Hepatocyte (in vitro differentiated cells): ENCODE results near the gene CLEC2A. TPM values are rescaled to one million over a fixed set of nuclear protein-coding genes. Genes with fewer than 3 reads are reported as not detected.

Source experiments
- DNase-seq: peaks from one replicate; pipeline ENCODE4 v3.0.0-alpha.2; 2016; ENCODE audit warnings: low spot score
- H2AFZ ChIP-seq: fragments of 200-600 bp; sonication (generic); 2 replicates; pipeline ENCODE4 v1.6.0; 2016; ENCODE audit warnings: antibody characterized with exemption, mild to moderate bottlenecking
- H3K27ac ChIP-seq: fragments of 200-600 bp; sonication (generic); 2 replicates; pipeline ENCODE4 v1.5.1; 2016; ENCODE audit warnings: mild to moderate bottlenecking
- H3K27me3 ChIP-seq: fragments of 200-600 bp; sonication (generic); 2 replicates; pipeline ENCODE4 v1.6.1; 2016
- H3K36me3 ChIP-seq: fragments of 200-600 bp; sonication (generic); replicated peaks from 2 replicates; pipeline ENCODE4 v1.5.1; 2016; ENCODE audit warnings: low read depth; ENCODE audit not compliant: insufficient read depth
- H3K4me1 ChIP-seq: fragments of 200-600 bp; sonication (generic); 2 replicates; pipeline ENCODE4 v1.5.1; 2016; ENCODE audit warnings: mild to moderate bottlenecking, moderate library complexity; ENCODE audit not compliant: insufficient read depth
- H3K4me2 ChIP-seq: fragments of 200-600 bp; sonication (generic); 2 replicates; pipeline ENCODE4 v1.6.0; 2016
- H3K4me3 ChIP-seq: fragments of 200-600 bp; sonication (generic); 2 replicates; pipeline ENCODE4 v1.5.1; 2016; ENCODE audit warnings: mild to moderate bottlenecking
- H3K79me2 ChIP-seq: fragments of 200-600 bp; sonication (generic); 2 replicates; pipeline ENCODE4 v1.6.0; 2017; ENCODE audit warnings: mild to moderate bottlenecking
- H3K9me2 ChIP-seq: fragments of 200-600 bp; sonication (generic); replicated peaks from 2 replicates; pipeline ENCODE4 v1.6.0; 2017; ENCODE audit warnings: mild to moderate bottlenecking; ENCODE audit not compliant: insufficient read depth
- H3K9me3 ChIP-seq: fragments of 200-600 bp; sonication (generic); 2 replicates; pipeline ENCODE4 v1.5.1; 2016; ENCODE audit warnings: low read depth, mild to moderate bottlenecking
- H4K20me1 ChIP-seq: fragments of 200-600 bp; sonication (generic); 2 replicates; pipeline ENCODE4 v1.6.0; 2016; ENCODE audit warnings: mild to moderate bottlenecking; ENCODE audit not compliant: insufficient read depth, poor library complexity, severe bottlenecking
- CTCF ChIP-seq: fragments of 200-600 bp; sonication (generic); IDR thresholded peaks from 2 replicates; pipeline ENCODE4 v1.5.1; 2016; ENCODE audit warnings: antibody characterized with exemption, mild to moderate bottlenecking; ENCODE audit not compliant: poor library complexity
- EZH2 ChIP-seq: fragments of 200-600 bp; sonication (generic); IDR thresholded peaks from 2 replicates; pipeline ENCODE4 v1.6.1; 2016; ENCODE audit warnings: antibody characterized with exemption, mild to moderate bottlenecking, borderline replicate concordance
- EZH2phosphoT487 ChIP-seq: fragments of 200-600 bp; sonication (generic); IDR thresholded peaks from one replicate; pipeline ENCODE4 v1.6.1; 2018; ENCODE audit warnings: antibody characterized with exemption, mild to moderate bottlenecking, low read depth, moderate library complexity; ENCODE audit not compliant: unreplicated experiment, severe bottlenecking
- WGBS: methylation state at CpG from one replicate; pipeline ENCODE4 v1.1.6; 2016; ENCODE audit warnings: low lambda C conversion rate; ENCODE audit errors: missing lambda C conversion rate; 5-methylcytosine and 5-hydroxymethylcytosine counted together
- polyA plus RNA-seq: library from polyadenylated mRNA; unstranded; fragments of >200 nt; fragmentation: Nextera tagmentation; extraction: Ambion mirVana; gene quantifications from 2 replicates; pipeline ENCODE4 v1.2.1, GENCODE V29; 2016
- total RNA-seq: library from RNA; depleted of rRNA; stranded (reverse); fragments of >200 nt; gene quantifications from 2 replicates; pipeline ENCODE4 v1.2.3, GENCODE V29; 2014

Gene CLEC2A
- total and polyA plus RNA-seq, 2 experiments from 2014 or later, result not detected

DNA sequence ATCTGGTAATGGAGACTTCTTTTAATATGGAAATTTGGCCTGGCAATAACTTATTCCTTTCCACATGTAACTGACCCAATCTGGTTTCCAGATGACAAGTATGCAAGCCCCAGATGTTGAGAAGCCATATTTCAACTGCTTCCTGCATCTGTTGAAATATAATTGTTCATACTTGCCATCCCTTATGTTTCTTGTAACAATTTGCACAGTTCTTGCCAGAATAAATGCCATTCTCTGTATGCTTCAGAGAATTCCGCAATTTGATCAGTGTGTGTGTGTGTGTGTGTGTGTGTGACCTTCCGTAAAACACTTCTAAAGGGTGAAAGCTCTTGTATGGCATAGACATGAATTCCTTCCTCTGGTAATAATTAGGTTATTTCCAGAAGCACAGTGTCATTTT lies 1.8 kb upstream of the CLEC2A start:
- Histone ChIP-seq H3K9me2 (no peaks in the 10 kb centered on the region), H3K4me1 (no peaks in the 10 kb centered on the region), H3K9me3 (no peaks in the 10 kb centered on the region), H3K36me3 (no peaks in the 10 kb centered on the region), H3K4me3 (no peak overlapping the region), H3K79me2 (no peaks in the 10 kb centered on the region), H4K20me1 (no peaks in the 10 kb centered on the region), H3K4me2 (no peak overlapping the region), H2AFZ (no peak overlapping the region), H3K27ac (no peak overlapping the region), H3K27me3 (no peaks in the 10 kb centered on the region)
- DNase-seq, result no peak
- 74% methylated on average over 2 of the region's 2 CpGs for WGBS
- TF ChIP-seq EZH2phosphoT487 (no peak), EZH2 (no peak), CTCF (no peak)

GRCh38 chr12:9931245-9931644 lies 925 bp downstream of the CLEC2A start:
- no peaks in the 10 kb centered on the region for H3K79me2 ChIP-seq
- H3K4me3 ChIP-seq, result no peak overlapping the region
- H4K20me1 ChIP-seq, result no peaks in the 10 kb centered on the region
- DNase-seq, result no peak
- no peak overlapping the region for H3K27ac ChIP-seq
- H3K36me3 ChIP-seq, result no peaks in the 10 kb centered on the region
- no peaks in the 10 kb centered on the region for H3K9me3 ChIP-seq
- no peaks in the 10 kb centered on the region for H3K27me3 ChIP-seq
- H2AFZ ChIP-seq, result no peak overlapping the region
- no peaks in the 10 kb centered on the region for H3K4me1 ChIP-seq
- 78% methylated on average over 3 of the region's 3 CpGs for WGBS
- no peak for TF ChIP-seq CTCF
- TF ChIP-seq EZH2, result no peak
- no peak for TF ChIP-seq EZH2phosphoT487
- H3K9me2 ChIP-seq, result no peaks in the 10 kb centered on the region
- H3K4me2 ChIP-seq, result no peak overlapping the region

- H3K9me2 ChIP-seq, result no peaks in the 10 kb centered on the region
- H3K9me3 ChIP-seq, result no peaks in the 10 kb centered on the region
- no peak overlapping the region for H3K4me2 ChIP-seq
- H2AFZ ChIP-seq, result no peak overlapping the region
- H3K27ac ChIP-seq, result no peak overlapping the region
- H3K36me3 ChIP-seq, result no peaks in the 10 kb centered on the region
- H3K4me3 ChIP-seq, result no peak overlapping the region
- 86% methylated on average over 3 of the region's 3 CpGs for WGBS
- H3K4me1 ChIP-seq, result no peaks in the 10 kb centered on the region
- no peaks in the 10 kb centered on the region for H3K79me2 ChIP-seq
- no peaks in the 10 kb centered on the region for H4K20me1 ChIP-seq
- DNase-seq, result no peak
- TF ChIP-seq EZH2phosphoT487 (no peak), EZH2 (no peak), CTCF (no peak)
- H3K27me3 ChIP-seq, result no peaks in the 10 kb centered on the region
These were observed 3.6 kb downstream of the CLEC2A start for GRCh38 chr12:9928607-9929006.

DNA sequence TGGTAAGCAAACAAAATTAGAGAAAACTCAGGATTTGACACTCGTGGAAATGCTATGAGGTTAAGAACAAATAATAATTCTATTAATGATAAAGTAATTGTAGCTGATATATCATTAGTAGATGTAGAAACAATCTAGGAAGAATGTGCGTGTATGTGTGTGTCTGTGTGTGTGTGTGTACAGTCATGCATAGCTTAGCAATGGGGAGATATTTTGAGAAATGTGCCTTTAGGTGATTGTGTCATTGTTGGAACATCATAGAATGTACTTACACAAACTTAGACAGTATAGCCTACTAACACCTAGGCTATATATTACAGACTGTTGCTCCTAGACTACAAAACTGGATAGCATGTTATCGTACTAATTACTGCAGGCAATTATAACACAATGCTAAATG lies 5.3 kb downstream of the CLEC2A start:
- no peak overlapping the region for H3K4me3 ChIP-seq
- H4K20me1 ChIP-seq, result no peaks in the 10 kb centered on the region
- H3K27me3 ChIP-seq, result no peaks in the 10 kb centered on the region
- H3K4me2 ChIP-seq, result no peak overlapping the region
- no peaks in the 10 kb centered on the region for H3K9me2 ChIP-seq
- 86% methylated on average over 3 of the region's 3 CpGs for WGBS
- H3K9me3 ChIP-seq, result no peaks in the 10 kb centered on the region
- TF ChIP-seq EZH2phosphoT487 (no peak), CTCF (no peak), EZH2 (no peak)
- DNase-seq, result no peak
- H2AFZ ChIP-seq, result no peak overlapping the region
- H3K79me2 ChIP-seq, result no peaks in the 10 kb centered on the region
- no peak overlapping the region for H3K27ac ChIP-seq
- H3K4me1 ChIP-seq, result no peaks in the 10 kb centered on the region
- H3K36me3 ChIP-seq, result no peaks in the 10 kb centered on the region
